DND-41 (cell line): ENCODE measurements around the gene TMPRSS11D.

ENCODE experiments used
- ATAC-seq: fragments of 200-7000 bp; cut with Tn5 transposase; 3 replicates; pipeline ENCODE4 v1.9.1; 2021; ENCODE audit warnings: low read depth; ENCODE audit not compliant: insufficient read depth
- DNase-seq: peaks from one replicate; pipeline ENCODE4 v3.0.0-alpha.2; 2020
- H2AFZ ChIP-seq: 2 replicates; pipeline ENCODE4 v1.6.0; 2012; ENCODE audit warnings: low read depth, low read length
- H3K27ac ChIP-seq: 2 replicates; pipeline ENCODE4 v1.5.1; 2012; ENCODE audit warnings: low read length, inconsistent platforms
- H3K27me3 ChIP-seq: fragments of 200-600 bp; sonication (generic); 2 replicates; pipeline ENCODE4 v1.6.0; 2012; ENCODE audit warnings: low read length, mild to moderate bottlenecking, inconsistent platforms; ENCODE audit not compliant: insufficient read depth, poor library complexity
- H3K36me3 ChIP-seq: 2 replicates; pipeline ENCODE4 v1.5.1; 2012; ENCODE audit warnings: low read length, inconsistent platforms; ENCODE audit not compliant: insufficient read depth
- H3K4me1 ChIP-seq: 2 replicates; pipeline ENCODE4 v1.5.1; 2012; ENCODE audit warnings: mild to moderate bottlenecking, low read length; ENCODE audit not compliant: insufficient read depth
- H3K4me2 ChIP-seq: 2 replicates; pipeline ENCODE4 v1.6.0; 2012; ENCODE audit warnings: mild to moderate bottlenecking, moderate library complexity, low read length, inconsistent platforms; ENCODE audit not compliant: insufficient read depth
- H3K4me3 ChIP-seq, 2 experiments: fragments of 200-600 bp in 1 of 2; shearing (Covaris generic) in 1 of 2; 2 replicates each; pipeline ENCODE4 v1.5.1; 2012 to 2016; ENCODE audit warnings: inconsistent platforms in 2 of 2, low read length in 2 of 2, mild to moderate bottlenecking in 2 of 2, low read depth in 1 of 2, moderate library complexity in 1 of 2
- H3K79me2 ChIP-seq: 2 replicates; pipeline ENCODE4 v1.6.0; 2012; ENCODE audit warnings: low read length, inconsistent platforms; ENCODE audit not compliant: insufficient read depth
- H3K9ac ChIP-seq: 2 replicates; pipeline ENCODE4 v1.6.0; 2012; ENCODE audit warnings: low read depth, mild to moderate bottlenecking, inconsistent platforms, low read length, moderate library complexity
- H3K9me3 ChIP-seq: 2 replicates; pipeline ENCODE4 v1.5.1; 2012; ENCODE audit warnings: low read length, moderate library complexity, mild to moderate bottlenecking, inconsistent platforms; ENCODE audit not compliant: insufficient read depth, severe bottlenecking
- H4K20me1 ChIP-seq: 2 replicates; pipeline ENCODE4 v1.6.0; 2012; ENCODE audit warnings: low read length; ENCODE audit not compliant: insufficient read depth
- EZH2 ChIP-seq: IDR thresholded peaks from 3 replicates; pipeline ENCODE4 v1.6.1; 2012; ENCODE audit warnings: borderline replicate concordance, low read depth, mild to moderate bottlenecking, moderate library complexity, low read length, inconsistent platforms; ENCODE audit not compliant: severe bottlenecking
- TF ChIP-seq, protein P1 (sequence below): IDR thresholded peaks from 2 replicates; pipeline ENCODE4 v1.5.1; 2012; ENCODE audit warnings: borderline replicate concordance, low read length, moderate library complexity, mild to moderate bottlenecking; ENCODE audit not compliant: poor library complexity, severe bottlenecking; ENCODE audit errors: extremely low read depth

TMPRSS11D gene

DNA sequence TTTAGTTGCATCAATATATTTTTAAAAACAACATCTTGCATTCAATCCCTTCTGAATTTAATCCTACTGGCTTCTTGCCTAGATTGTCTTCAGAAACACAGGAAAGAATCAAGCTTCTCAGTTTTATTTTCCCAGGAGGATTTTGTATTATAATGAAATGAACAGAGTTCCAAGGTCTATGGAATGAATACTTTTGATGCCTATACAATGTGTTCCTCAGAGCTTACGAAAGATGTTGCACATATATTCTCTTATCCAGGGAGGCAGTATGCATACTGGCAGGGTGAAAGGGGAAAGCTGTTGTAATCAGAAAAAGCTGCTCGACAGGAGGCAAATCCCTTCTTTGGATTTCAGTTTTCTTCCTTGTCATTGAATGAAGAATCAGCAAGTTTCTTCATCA is 8.8 kb downstream of the TMPRSS11D start:
- H3K4me1 ChIP-seq, result no peaks in the 10 kb centered on the region
- no peak for TF ChIP-seq EZH2
- TF ChIP-seq, protein P1, sequence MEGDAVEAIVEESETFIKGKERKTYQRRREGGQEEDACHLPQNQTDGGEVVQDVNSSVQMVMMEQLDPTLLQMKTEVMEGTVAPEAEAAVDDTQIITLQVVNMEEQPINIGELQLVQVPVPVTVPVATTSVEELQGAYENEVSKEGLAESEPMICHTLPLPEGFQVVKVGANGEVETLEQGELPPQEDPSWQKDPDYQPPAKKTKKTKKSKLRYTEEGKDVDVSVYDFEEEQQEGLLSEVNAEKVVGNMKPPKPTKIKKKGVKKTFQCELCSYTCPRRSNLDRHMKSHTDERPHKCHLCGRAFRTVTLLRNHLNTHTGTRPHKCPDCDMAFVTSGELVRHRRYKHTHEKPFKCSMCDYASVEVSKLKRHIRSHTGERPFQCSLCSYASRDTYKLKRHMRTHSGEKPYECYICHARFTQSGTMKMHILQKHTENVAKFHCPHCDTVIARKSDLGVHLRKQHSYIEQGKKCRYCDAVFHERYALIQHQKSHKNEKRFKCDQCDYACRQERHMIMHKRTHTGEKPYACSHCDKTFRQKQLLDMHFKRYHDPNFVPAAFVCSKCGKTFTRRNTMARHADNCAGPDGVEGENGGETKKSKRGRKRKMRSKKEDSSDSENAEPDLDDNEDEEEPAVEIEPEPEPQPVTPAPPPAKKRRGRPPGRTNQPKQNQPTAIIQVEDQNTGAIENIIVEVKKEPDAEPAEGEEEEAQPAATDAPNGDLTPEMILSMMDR, result no peak

DNA sequence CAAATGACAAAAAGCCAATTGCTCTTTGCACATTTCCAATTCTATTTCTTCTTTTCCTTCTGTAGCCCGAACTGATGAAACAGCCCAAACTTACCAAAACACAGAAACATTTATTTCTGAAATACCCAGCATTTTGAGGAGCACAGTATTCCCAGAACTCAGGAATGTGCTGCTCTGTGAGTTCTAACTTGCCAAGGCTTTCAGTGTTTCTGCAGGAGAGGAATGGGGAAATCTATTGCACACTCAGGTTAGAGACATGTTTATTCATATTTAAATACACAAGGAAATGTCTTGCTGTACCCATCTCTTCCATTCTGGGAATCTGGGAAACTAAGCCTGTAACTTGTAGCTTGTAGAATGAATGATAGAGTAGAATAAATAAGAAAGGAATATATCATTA is 10.7 kb downstream of the TMPRSS11D start:
- Histone ChIP-seq H3K79me2 (no peaks in the 10 kb centered on the region), H2AFZ (no peak overlapping the region), H3K4me2 (no peak overlapping the region), H4K20me1 (no peaks in the 10 kb centered on the region), H3K4me1 (no peaks in the 10 kb centered on the region), H3K9ac (no peak overlapping the region), H3K4me3 (no peak overlapping the region), H3K9me3 (no peaks in the 10 kb centered on the region), H3K27ac (no peak overlapping the region), H3K36me3 (no peaks in the 10 kb centered on the region), H3K27me3 (no peaks in the 10 kb centered on the region)
- DNase-seq (no peak), ATAC-seq (no peak)
- TF ChIP-seq, protein P1, result no peak
- no peak for TF ChIP-seq EZH2

More for the DNA sequence above, 8.8 kb downstream of the TMPRSS11D start:
- DNase-seq (no peak), ATAC-seq (no peak)
- H4K20me1 ChIP-seq, result no peaks in the 10 kb centered on the region
- no peaks in the 10 kb centered on the region for H3K27me3 ChIP-seq
- H3K9me3 ChIP-seq, result no peaks in the 10 kb centered on the region
- H3K9ac ChIP-seq, result no peak overlapping the region
- no peaks in the 10 kb centered on the region for H3K36me3 ChIP-seq
- H3K4me2 ChIP-seq, result no peak overlapping the region
- H3K4me3 ChIP-seq, result no peak overlapping the region
- H3K27ac ChIP-seq, result no peak overlapping the region
- no peaks in the 10 kb centered on the region for H3K79me2 ChIP-seq
- no peak overlapping the region for H2AFZ ChIP-seq

DNA sequence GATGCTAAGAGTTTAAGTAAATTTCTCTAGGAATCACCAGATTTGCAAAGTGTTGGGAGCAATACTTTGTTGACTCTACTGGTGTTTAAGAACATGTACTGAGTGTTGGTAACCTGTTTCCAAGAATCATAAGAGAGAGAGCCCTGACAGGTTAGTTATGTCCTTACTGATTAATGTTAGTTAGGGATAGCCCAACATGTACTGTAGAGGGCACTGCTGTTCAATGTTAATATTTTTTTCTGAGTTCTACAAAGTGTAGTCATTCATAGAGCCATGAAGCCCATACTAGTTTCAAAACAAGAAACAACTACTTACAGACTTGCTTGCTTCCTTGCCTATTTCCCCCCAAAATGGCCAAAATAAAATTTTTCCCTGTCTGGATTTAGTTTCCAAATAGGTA is 11.9 kb downstream of the TMPRSS11D start:
- TF ChIP-seq, protein P1, result peak; percentile 69
- no peak for TF ChIP-seq EZH2
- DNase-seq (no peak), ATAC-seq (peak; percentile 83)
- Histone ChIP-seq H3K27ac (no peak overlapping the region), H3K36me3 (no peaks in the 10 kb centered on the region), H3K4me2 (no peak overlapping the region), H4K20me1 (no peaks in the 10 kb centered on the region), H3K9me3 (no peaks in the 10 kb centered on the region), H3K4me1 (no peaks in the 10 kb centered on the region), H2AFZ (no peak overlapping the region), H3K27me3 (no peaks in the 10 kb centered on the region), H3K79me2 (no peaks in the 10 kb centered on the region), H3K4me3 (no peak overlapping the region), H3K9ac (no peak overlapping the region)
